ENCODE measurements around the gene LSP1. TPM values are rescaled to one million over a fixed set of nuclear protein-coding genes. Genes with fewer than 3 reads are reported as not detected.

LSP1 gene
- polyA plus RNA-seq, 1 donor: 20.5 TPM

GRCh38 chr11:1824221-1825038 is 28.5 kb upstream of the LSP1 start:
- no peak overlapping the region for H3K27ac ChIP-seq (ENCODE audit: low read length)
- no peak overlapping the region for H3K4me3 ChIP-seq (ENCODE audit: low read length)
- no peak for DNase-seq
- H3K36me3 ChIP-seq (ENCODE audit: control insufficient read depth, insufficient read depth, low read length): no peaks in the 10 kb centered on the region
- peaks cover 3% of the 10 kb centered on the region for H3K9me3 ChIP-seq (ENCODE audit: control insufficient read depth, low read depth, low read length)
- WGBS (ENCODE audit: insufficient coverage, low lambda C conversion rate): no CpG with 5 or more reads among the region's 23 CpGs
- no peaks in the 10 kb centered on the region for H3K27me3 ChIP-seq (ENCODE audit: control insufficient read depth, insufficient read depth, low read length)
- peaks cover 5% of the 10 kb centered on the region for H3K4me1 ChIP-seq (ENCODE audit: control insufficient read depth, insufficient read depth, low read length)

GRCh38 chr11:1825039-1825740 is 27.7 kb upstream of the LSP1 start:
- peak; percentile 47 to 49 for DNase-seq
- H3K27me3 ChIP-seq (ENCODE audit: control insufficient read depth, insufficient read depth, low read length): no peaks in the 10 kb centered on the region
- H3K9me3 ChIP-seq (ENCODE audit: control insufficient read depth, low read depth, low read length): peaks cover 3% of the 10 kb centered on the region
- peaks cover 12% of the 10 kb centered on the region for H3K4me1 ChIP-seq (ENCODE audit: control insufficient read depth, insufficient read depth, low read length)
- no peak overlapping the region for H3K27ac ChIP-seq (ENCODE audit: low read length)
- no peaks in the 10 kb centered on the region for H3K36me3 ChIP-seq (ENCODE audit: control insufficient read depth, insufficient read depth, low read length)
- no CpG with 5 or more reads among the region's 26 CpGs for WGBS (ENCODE audit: insufficient coverage, low lambda C conversion rate)
- H3K4me3 ChIP-seq (ENCODE audit: low read length): no peak overlapping the region

DNA sequence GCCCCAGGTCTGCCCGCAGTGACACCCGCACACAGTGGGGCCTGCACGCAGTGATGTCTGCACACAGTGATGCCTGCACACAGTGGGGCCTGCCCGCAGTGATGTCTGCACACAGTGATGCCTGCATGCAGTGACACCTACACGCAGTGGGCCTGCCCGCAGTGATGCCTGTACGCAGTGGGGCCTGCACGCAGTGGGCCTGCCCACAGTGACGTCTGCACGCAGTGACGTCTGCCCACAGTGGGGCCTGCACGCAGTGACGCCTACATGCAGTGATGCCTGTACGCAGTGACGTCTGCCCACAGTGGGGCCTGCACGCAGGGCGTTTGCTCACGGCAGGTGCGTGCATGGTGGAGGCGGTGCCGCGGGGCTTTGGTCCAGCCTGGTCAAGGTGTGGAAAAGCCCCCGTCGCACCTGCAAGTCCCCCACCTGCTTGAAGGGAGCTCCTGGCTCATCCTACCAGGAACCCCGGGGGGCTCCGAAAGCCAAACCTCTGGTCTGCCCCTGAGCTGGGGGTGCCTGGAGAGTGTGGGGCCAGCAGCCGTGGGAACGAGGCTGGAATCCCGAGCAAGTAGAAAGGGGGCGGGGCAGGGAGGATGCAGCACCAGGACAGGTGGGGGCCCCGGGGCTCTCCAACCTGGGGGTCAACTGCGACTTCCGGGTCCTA is 27.0 kb upstream of the LSP1 start:
- DNase-seq: no peak
- no CpG with 5 or more reads among the region's 33 CpGs for WGBS (ENCODE audit: insufficient coverage, low lambda C conversion rate)
- Histone ChIP-seq H3K36me3 (ENCODE audit: control insufficient read depth, insufficient read depth, low read length) (no peaks in the 10 kb centered on the region), H3K9me3 (ENCODE audit: control insufficient read depth, low read depth, low read length) (peaks cover 3% of the 10 kb centered on the region), H3K4me1 (ENCODE audit: control insufficient read depth, insufficient read depth, low read length) (peaks cover 19% of the 10 kb centered on the region), H3K27ac (ENCODE audit: low read length) (no peak overlapping the region), H3K27me3 (ENCODE audit: control insufficient read depth, insufficient read depth, low read length) (no peaks in the 10 kb centered on the region), H3K4me3 (ENCODE audit: low read length) (no peak overlapping the region)

GRCh38 chr11:1826552-1827094 is 26.3 kb upstream of the LSP1 start:
- H3K27ac ChIP-seq (ENCODE audit: low read length): no peak overlapping the region
- H3K27me3 ChIP-seq (ENCODE audit: control insufficient read depth, insufficient read depth, low read length): no peaks in the 10 kb centered on the region
- WGBS (ENCODE audit: insufficient coverage, low lambda C conversion rate): no CpG with 5 or more reads among the region's 15 CpGs

DNA sequence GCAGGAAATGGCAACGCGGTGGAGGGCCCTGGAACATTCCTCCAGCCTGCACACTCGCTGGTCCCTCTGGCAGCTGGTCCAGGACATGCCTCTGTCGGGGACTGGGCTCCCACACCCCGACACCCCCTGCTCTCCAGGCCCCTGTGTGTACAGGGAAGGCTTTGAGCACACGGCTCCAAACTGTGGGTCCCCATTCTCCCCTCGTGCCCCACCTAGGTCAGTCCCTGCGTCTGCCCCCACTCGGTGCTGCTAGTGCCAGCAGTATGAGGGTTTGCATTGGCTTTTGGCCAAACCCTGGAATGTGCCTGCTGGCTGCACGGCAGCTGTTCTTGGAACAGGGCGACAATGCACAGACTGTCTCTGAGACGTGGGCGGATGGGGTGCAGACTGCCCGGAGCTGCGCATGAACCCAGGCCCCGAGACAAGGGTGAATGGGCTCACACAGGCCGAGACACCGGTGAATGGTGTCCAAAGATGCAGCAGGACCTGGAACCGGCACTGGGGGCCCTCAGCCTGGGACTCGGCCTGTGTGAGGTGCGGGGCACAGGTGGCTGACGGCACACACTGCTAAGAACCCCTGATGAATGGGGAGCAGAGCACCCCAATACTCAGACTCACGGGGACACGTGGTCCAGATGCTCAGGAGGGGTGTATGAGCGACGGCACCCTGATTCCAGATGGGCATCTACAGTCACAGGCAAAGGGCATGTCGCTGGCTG is 25.6 kb upstream of the LSP1 start:
- no CpG with 5 or more reads among the region's 27 CpGs for whole genome bisulfite sequencing (ENCODE audit: insufficient coverage, low lambda C conversion rate)
- no peaks in the 10 kb centered on the region for H3K36me3 ChIP-seq (ENCODE audit: control insufficient read depth, insufficient read depth, low read length)
- H3K4me3 ChIP-seq (ENCODE audit: low read length): no peak overlapping the region
- no peaks in the 10 kb centered on the region for H3K27me3 ChIP-seq (ENCODE audit: control insufficient read depth, insufficient read depth, low read length)
- H3K4me1 ChIP-seq (ENCODE audit: control insufficient read depth, insufficient read depth, low read length): peaks cover 33% of the 10 kb centered on the region
- no peaks in the 10 kb centered on the region for H3K9me3 ChIP-seq (ENCODE audit: control insufficient read depth, low read depth, low read length)
- DNase-seq: peak in 1 of 2 donors; percentile 47
- no peak overlapping the region for H3K27ac ChIP-seq (ENCODE audit: low read length)

More at GRCh38 chr11:1826552-1827094, 26.3 kb upstream of the LSP1 start:
- Histone ChIP-seq H3K36me3 (ENCODE audit: control insufficient read depth, insufficient read depth, low read length) (no peaks in the 10 kb centered on the region), H3K4me3 (ENCODE audit: low read length) (no peak overlapping the region), H3K9me3 (ENCODE audit: control insufficient read depth, low read depth, low read length) (no peaks in the 10 kb centered on the region), H3K4me1 (ENCODE audit: control insufficient read depth, insufficient read depth, low read length) (peaks cover 26% of the 10 kb centered on the region)
- DNase-seq: no peak

- no peak overlapping the region for H3K27ac ChIP-seq (ENCODE audit: low read length)
- no peak for DNase-seq
- no peaks in the 10 kb centered on the region for H3K27me3 ChIP-seq (ENCODE audit: control insufficient read depth, insufficient read depth, low read length)
- no peaks in the 10 kb centered on the region for H3K36me3 ChIP-seq (ENCODE audit: control insufficient read depth, insufficient read depth, low read length)
- WGBS (ENCODE audit: insufficient coverage, low lambda C conversion rate): 100% methylated on average over 2 of the region's 19 CpGs
- no peaks in the 10 kb centered on the region for H3K9me3 ChIP-seq (ENCODE audit: control insufficient read depth, low read depth, low read length)
- peaks cover 39% of the 10 kb centered on the region for H3K4me1 ChIP-seq (ENCODE audit: control insufficient read depth, insufficient read depth, low read length)
- no peak overlapping the region for H3K4me3 ChIP-seq (ENCODE audit: low read length)
These were observed 25.0 kb upstream of the LSP1 start for GRCh38 chr11:1827931-1828330.

- no peak overlapping the region for H3K4me3 ChIP-seq (ENCODE audit: low read length)
- DNase-seq: no peak
- no peak overlapping the region for H3K27ac ChIP-seq (ENCODE audit: low read length)
- no CpG with 5 or more reads among the region's 12 CpGs for WGBS (ENCODE audit: insufficient coverage, low lambda C conversion rate)
- no peaks in the 10 kb centered on the region for H3K27me3 ChIP-seq (ENCODE audit: control insufficient read depth, insufficient read depth, low read length)
- H3K4me1 ChIP-seq (ENCODE audit: control insufficient read depth, insufficient read depth, low read length): peaks cover 45% of the 10 kb centered on the region
- no peaks in the 10 kb centered on the region for H3K9me3 ChIP-seq (ENCODE audit: control insufficient read depth, low read depth, low read length)
- no peaks in the 10 kb centered on the region for H3K36me3 ChIP-seq (ENCODE audit: control insufficient read depth, insufficient read depth, low read length)
These were observed 24.3 kb upstream of the LSP1 start for GRCh38 chr11:1828542-1828941.

DNA sequence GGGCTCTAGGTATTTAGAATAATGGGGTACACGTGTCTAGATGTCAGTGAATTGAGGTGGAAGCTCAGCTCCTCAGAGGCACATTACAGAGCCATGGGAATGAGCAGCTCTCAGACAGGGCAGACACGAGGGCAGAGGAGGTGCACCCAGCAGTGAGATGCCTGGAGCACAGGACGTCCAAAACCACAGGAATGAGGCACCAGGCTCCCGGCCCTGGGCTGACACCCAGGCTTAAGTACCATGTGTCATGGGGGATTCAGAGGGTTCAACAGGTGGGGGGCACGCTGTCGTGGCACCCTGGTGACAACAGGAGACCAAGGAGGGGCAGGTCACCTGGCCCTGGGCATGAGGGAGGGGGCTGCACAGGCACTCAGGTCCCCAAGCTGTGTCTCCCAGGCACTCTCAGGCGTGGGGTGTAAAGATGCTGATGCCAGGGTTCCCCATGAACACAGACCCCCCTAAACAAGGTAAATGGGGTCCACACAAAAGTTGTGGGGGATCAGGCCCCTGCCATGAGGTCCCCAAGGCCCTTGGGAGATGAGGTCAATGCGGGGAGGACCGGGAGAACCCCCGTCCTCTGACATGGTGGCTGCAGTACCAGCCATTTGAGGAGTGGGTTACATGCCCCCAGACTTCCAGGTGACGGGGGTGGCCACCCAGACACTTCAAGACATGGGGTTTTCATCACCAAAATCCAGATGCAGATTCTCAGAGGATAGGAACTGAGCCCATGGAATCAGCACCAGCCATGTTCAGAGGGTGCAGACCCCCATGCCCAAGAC is 23.7 kb upstream of the LSP1 start:
- H3K4me3 ChIP-seq (ENCODE audit: low read length): no peak overlapping the region
- DNase-seq: no peak
- no peak overlapping the region for H3K27ac ChIP-seq (ENCODE audit: low read length)
- H3K9me3 ChIP-seq (ENCODE audit: control insufficient read depth, low read depth, low read length): no peaks in the 10 kb centered on the region
- WGBS (ENCODE audit: insufficient coverage, low lambda C conversion rate): no CpG with 5 or more reads among the region's 11 CpGs
- peaks cover 51% of the 10 kb centered on the region for H3K4me1 ChIP-seq (ENCODE audit: control insufficient read depth, insufficient read depth, low read length)
- H3K27me3 ChIP-seq (ENCODE audit: control insufficient read depth, insufficient read depth, low read length): no peaks in the 10 kb centered on the region
- no peaks in the 10 kb centered on the region for H3K36me3 ChIP-seq (ENCODE audit: control insufficient read depth, insufficient read depth, low read length)

GRCh38 chr11:1830004-1830321 is 22.9 kb upstream of the LSP1 start:
- peak in 1 of 2 donors; percentile 71 for DNase-seq
- Histone ChIP-seq H3K36me3 (ENCODE audit: control insufficient read depth, insufficient read depth, low read length) (no peaks in the 10 kb centered on the region), H3K4me1 (ENCODE audit: control insufficient read depth, insufficient read depth, low read length) (peaks cover 58% of the 10 kb centered on the region), H3K27me3 (ENCODE audit: control insufficient read depth, insufficient read depth, low read length) (no peaks in the 10 kb centered on the region), H3K27ac (ENCODE audit: low read length) (peak overlapping the region; percentile 69), H3K9me3 (ENCODE audit: control insufficient read depth, low read depth, low read length) (no peaks in the 10 kb centered on the region), H3K4me3 (ENCODE audit: low read length) (no peak overlapping the region)
- WGBS (ENCODE audit: insufficient coverage, low lambda C conversion rate): no CpG with 5 or more reads among the region's 6 CpGs

Measured in large intestine (tissue), 3 donors.